Glomerular visceral epithelial cell (primary cell): Measurements from ENCODE around the gene THRSP.
"Not testable (repeated sequence)": the region's sequence is repeated elsewhere in the genome, so short reads cannot be mapped to it uniquely, and the experiment has no call there.

Experiments used
- DNase-seq: peaks from one replicate; pipeline ENCODE4 v3.0.0-alpha.2; 2016; ENCODE audit errors: extremely low spot score

The THRSP gene

GRCh38 chr11:78066471-78066870 is 2.8 kb downstream of the THRSP start:
- no peak for DNase-seq

DNA sequence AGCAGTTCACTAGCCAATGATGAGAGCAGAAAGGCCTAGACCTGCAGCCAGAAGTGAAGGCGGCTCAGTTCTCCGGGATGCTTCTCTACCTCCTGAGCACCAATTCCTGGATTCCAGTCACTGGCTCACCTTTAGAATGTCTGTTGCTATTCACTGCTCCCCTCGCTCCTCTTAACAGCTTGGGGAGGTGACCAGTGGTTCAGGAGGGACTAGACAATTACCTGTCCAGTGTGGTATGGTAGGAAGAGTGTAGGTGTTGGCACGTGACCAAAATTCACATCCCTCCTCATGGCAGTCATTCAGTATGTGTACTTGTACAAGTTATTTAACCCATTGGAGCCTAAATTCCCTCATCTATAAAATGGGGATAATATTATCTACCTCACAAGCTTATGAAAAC is 4.0 kb downstream of the THRSP start:
- no peak for DNase-seq

- no peak for DNase-seq
These were observed 5.8 kb downstream of the THRSP start for GRCh38 chr11:78069465-78069864.

GRCh38 chr11:78070621-78071020 is 7.0 kb downstream of the THRSP start:
- no peak for DNase-seq

DNA sequence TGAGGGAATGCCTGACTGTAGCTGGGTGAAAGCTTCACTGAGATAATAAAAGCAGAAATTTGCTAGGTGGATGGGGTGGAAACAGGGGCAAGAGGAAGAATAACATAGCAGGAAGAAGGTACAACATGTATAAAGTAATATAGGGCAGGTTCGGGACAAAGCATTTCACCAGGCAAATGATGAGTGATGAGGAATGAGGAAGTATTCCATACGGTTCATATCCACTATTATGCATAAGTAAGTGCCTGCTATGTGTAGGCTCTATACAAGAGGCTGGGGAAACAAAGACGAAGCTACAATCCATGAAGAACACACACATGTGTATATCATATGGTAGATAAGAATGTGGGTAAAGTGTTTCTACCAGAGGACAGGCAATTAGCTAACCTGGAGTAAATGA is 8.1 kb downstream of the THRSP start:
- DNase-seq: no peak

DNA sequence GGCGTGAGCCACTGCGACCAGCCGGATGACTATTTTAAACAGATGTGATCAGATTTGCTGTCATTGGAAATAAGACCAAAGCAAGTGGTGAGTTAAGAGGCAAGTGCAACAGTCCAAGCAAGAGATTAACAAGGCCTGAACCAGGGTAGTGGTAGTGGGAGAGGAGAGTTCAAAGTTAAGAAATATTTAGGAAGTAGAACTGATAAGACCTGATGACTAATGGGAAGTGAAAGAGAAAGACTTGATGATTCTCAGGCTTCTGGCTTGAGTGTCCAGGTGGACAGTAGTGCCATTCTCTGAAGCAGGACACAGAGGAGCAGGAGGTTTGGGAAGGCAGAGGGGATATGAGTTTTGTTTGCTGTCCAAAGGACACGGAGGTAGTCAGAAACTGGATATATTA is 8.8 kb downstream of the THRSP start:
- no peak for DNase-seq

- DNase-seq: no peak
These were observed 11.1 kb downstream of the THRSP start for GRCh38 chr11:78074756-78075155.

GRCh38 chr11:78076733-78077403 is 13.2 kb downstream of the THRSP start:
- no peak for DNase-seq

DNA sequence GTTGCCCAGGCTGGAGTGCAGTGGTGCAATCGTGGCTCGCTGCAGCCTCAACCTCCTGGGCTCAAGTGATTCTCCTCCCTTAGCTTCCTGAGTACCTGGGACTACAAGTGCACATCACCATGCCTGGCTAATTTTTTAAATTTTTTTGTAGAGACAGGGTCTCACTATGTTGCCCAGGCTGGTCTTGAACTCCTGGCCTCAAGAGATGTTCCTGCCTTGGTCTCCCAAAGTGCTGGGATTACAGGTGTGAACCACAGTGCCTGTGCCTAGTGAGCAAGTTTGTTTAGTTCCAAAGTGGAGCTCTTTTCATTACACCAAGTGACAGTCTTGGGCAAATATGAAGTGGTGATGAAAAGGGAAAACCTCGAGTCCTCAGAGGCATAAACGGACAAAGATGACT is 13.9 kb downstream of the THRSP start:
- DNase-seq: not testable (repeated sequence)

DNA sequence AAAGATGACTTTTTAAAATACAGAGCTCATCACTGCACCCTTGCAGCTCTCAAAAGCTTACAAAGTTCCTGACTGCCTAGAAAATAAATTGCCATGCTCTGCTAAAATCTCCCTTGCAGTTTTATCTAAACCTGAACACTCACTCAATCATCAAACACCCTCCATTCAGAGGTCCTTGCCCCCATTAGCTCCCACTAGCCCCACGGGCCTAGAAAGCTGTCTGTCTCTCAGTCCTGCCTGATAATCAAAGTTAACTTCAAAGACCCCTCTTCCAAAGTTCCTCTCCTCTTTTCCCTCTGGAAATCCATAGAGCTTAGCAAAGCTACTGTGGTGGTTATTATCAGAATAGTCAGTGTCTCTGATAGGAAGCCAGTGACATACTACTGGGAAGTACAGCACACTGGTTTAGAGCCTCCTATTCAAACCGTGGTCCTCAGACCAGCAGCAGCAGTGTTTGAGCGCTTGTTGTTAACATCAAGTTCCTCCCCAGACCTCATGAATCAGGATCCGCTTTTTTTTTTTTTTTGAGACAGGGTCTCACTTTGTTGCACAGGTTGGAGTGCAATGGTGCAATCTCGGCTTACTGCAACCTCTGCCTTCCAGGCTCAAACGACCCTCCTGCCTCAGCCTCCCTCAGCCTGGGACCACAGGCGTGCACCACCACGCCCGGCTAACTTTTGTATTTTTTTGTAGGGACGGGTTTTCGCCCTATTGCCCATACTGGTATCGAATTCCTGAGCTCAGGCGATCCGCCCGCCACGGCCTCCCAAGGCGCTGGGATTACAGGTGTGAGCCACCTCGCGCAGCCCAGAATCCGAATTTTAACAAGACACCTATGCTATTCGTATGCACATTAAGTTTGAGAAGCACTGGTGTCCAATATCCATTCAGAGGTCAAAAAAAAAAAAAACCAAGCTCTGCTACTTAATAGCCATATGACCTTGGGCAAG is 14.8 kb downstream of the THRSP start:
- DNase-seq: no peak

GRCh38 chr11:78079232-78080083 is 15.8 kb downstream of the THRSP start, which contains the start of gene NDUFC2:
TSS of gene NDUFC2 (minus strand) at chr11:78079862. CDS start at chr11:78079744, 118 bp downstream.
- peak; percentile 77 for DNase-seq

DNA sequence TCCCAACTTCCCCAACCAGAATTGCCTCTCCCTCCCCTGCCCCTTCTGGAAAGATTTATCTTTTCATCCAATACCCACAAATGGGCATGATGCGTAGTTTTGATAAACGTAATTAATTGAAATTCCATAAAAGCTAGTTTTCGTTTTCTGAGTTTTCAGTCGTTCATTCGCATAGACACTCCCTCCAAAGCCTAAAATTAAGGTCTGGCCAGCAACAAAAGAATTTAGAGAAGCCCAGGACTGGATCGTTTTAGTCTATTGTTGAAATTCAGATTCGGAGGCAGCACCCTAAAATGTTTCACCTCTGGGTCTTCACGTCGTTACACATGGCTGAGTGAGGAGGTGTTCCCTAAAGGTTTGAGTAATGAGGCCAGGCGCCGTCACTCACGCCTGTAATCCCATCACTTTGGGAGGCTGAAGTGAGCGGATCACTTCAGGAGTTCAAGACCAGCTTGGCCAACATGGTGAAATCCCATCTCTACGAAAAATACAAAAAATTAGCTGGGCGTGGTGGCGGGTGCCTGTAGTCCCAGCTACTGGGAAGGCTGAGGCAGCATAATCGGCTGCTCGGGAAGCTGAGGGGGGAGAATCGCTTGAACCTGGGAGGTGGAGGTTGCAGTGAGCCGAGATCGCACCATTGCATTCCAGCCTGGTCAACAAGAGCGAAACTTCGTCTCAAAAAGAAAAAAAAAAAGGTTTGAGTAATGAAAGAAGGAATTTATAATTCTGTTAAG is 16.6 kb downstream of the THRSP start:
- DNase-seq: no peak

- peak; percentile 38 for DNase-seq
These were observed 17.3 kb downstream of the THRSP start for GRCh38 chr11:78080818-78081495.

DNA sequence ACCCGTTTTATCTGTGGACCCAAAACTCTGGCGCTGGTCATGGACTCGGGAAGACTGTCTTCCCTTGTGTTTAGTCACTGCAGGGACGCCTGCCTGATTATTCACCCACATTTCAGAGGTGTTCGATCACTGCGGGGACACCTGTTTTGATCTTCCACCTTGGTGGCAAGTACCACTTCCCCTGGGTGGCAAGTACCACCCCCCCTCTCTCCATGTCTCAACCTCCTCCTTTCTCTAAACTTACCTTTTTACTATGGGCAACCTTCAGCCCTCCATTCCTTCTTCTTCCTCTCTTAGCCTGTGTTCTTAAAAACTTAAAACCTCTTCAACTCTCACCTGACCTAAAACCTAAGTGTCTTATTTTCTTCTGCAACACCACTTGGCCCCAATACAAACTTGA is 17.9 kb downstream of the THRSP start:
- no peak for DNase-seq

DNA sequence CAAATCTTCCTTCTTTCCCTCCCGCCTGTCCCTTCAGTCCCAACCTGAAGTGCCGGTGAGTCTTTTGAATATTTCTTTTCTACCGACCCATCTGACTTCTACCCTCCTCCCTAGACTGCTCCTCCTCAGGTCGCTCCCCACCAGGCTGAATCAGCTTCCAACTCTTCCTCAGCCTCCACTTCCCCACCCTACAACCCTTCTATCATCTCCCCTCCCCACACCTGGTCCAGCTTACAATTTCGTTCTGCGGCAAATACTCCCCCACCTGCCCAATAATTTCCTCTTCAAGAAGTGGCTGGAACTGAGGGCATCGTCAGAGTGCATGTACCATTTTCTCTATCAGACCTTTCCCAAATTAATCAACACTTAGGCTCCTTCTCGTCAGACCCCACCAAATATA is 18.5 kb downstream of the THRSP start:
- DNase-seq: no peak

- DNase-seq: no peak
These were observed 19.4 kb downstream of the THRSP start for GRCh38 chr11:78083021-78083420.

DNA sequence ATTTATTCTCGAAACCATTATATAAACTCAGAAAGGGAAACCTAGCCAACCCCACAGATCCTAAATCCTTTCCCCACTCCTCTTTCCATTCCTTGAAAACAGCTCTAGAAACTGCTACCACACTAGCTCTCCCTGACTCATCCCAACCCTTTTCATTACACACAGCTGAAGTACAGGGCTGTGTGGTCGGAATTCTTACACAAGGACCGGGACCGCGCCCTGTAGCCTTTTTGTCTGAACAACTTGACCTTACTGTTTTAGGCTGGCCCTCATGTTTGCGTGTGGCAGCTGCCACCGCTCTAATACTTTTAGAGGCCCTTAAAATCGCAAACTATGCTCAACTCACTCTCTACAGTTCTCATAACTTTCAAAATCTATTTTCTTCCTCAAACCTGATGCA is 20.8 kb downstream of the THRSP start:
- DNase-seq: not testable (repeated sequence)

DNA sequence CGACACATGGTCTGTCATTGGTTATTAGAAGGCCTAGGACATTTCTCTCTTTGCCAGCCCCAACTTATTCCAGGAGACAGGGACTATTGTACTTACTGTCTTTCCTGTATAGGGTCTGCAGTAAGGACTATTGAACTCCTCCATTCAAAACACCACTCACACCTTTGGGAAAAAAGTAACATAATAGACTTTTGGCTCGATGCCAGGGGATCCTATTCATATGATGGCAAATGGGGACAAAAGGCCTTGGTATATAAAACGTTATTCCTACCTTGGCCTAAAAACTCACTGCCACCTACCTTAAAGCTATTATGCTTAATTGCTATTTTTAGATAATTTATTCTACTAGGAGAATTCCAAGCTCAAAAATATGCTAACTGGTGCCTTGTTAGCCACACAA is 22.3 kb downstream of the THRSP start:
- no peak for DNase-seq

DNA sequence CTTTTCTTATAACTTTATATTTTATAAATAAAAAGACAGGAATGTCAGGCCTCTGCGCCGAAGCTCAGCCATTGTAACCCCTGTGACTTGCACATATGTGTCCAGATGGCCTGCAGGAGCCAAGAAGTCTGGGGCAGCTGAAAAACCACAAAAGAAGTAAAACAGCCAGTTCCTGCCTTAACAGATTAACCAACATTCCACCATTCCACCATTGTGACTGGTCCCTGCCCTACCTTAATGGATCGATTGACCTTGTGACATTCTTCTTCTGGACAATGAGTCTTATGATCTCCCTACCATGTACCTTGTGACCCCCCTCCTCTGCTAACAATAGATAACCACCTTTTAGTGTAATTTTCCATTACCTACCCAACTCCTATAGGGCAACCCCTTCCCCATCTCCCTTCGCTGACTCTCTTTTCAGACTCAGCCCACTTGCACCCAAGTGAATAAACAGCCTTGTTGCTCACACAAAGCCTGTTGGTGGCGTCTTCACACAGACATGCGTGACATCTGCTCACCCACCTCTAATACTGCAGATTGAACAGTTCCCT is 22.9 kb downstream of the THRSP start:
- DNase-seq: not testable (repeated sequence)

GRCh38 chr11:78094250-78094649 is 30.6 kb downstream of the THRSP start:
- DNase-seq: no peak
